ENCODE data around the gene ARHGAP1. TPM values are rescaled to one million over a fixed set of nuclear protein-coding genes. Genes with fewer than 3 reads are reported as not detected.

ARHGAP1 gene
- total and polyA plus RNA-seq, 7 donors, result 12.5 to 36.1 (median 27.7) TPM

- Histone ChIP-seq H3K27me3 (ENCODE audit: insufficient read depth in 3 of 3, low read length in 2 of 3) (no peaks in the 10 kb centered on the region), H3K4me1 (no peaks in the 10 kb centered on the region), H3K9me3 (no peaks in the 10 kb centered on the region), H3K36me3 (ENCODE audit: insufficient read depth in 1 of 2, low read depth in 1 of 2) (peaks cover 3 to 100% of the 10 kb centered on the region in 2 donors), H3K27ac (no peak overlapping the region), H3K4me3 (no peak overlapping the region)
- no peak for DNase-seq
- WGBS, 3 donors, result 82 to 88% (median 85%) methylated on average over 4 of the region's 4 CpGs
- no peak for TF ChIP-seq CTCF (IDR thresholded peaks at IDR 0.05)
- intact Hi-C loops (cut with DNase I), result no loop called here
- no peak for ATAC-seq
These were observed 44.8 kb downstream of the ARHGAP1 start for GRCh38 chr11:46655631-46656030.

DNA sequence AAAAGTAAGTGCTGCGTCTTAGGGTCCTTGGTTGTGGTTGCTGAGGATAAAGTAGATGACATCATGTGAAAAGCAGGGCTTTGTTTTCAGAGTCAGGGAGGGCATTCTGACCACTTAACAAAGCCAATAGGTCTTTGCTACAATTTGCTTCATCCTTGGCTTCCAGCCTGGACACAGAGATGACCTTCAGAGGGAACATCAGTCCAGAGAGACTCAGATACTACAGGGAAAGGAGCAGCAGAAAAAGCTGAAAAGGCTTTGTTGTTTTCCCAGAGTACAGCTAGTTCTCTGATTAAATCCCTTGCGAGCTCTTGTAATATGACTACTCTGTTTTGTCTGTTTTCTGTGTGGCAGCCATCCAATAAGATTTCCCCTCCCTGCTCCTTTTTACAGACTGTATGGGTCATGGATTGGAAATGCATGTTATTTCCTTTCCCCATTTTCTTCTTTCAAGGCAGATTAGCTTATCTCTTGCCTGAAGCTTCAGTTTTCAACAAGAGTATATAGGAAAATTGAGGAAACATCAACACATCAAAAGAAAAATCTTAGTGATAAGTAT lies 51.2 kb downstream of the ARHGAP1 start:
- DNase-seq (peak in 1 of 2 donors; percentile 36), ATAC-seq (peak; percentile 47 to 86 (median 84))
- 36 to 57% (median 39%) methylated on average over 2 of the region's 2 CpGs for WGBS, 3 donors
- Histone ChIP-seq H3K9me3 (no peaks in the 10 kb centered on the region), H3K4me1 (peaks cover 14% of the 10 kb centered on the region), H3K27ac (peak overlapping the region; percentile 63), H3K36me3 (ENCODE audit: insufficient read depth in 1 of 2, low read depth in 1 of 2) (peaks cover 0 to 96% of the 10 kb centered on the region in 2 donors), H3K27me3 (ENCODE audit: insufficient read depth in 3 of 3, low read length in 2 of 3) (no peaks in the 10 kb centered on the region), H3K4me3 (no peak overlapping the region)
- TF ChIP-seq CTCF (IDR thresholded peaks at IDR 0.05), result no peak
- intact Hi-C loops (cut with DNase I), result no loop called here

GRCh38 chr11:46643986-46644385 lies 56.4 kb downstream of the ARHGAP1 start:
- Histone ChIP-seq H3K9me3 (no peaks in the 10 kb centered on the region), H3K4me3 (no peak overlapping the region), H3K36me3 (ENCODE audit: insufficient read depth in 1 of 2, low read depth in 1 of 2) (peaks cover 0 to 60% of the 10 kb centered on the region in 2 donors), H3K27ac (no peak overlapping the region), H3K4me1 (peaks cover 5% of the 10 kb centered on the region), H3K27me3 (ENCODE audit: insufficient read depth in 3 of 3, low read length in 2 of 3) (no peaks in the 10 kb centered on the region)
- no peak for ATAC-seq
- DNase-seq, result no peak
- no peak for TF ChIP-seq CTCF (IDR thresholded peaks at IDR 0.05)
- intact Hi-C loops (cut with DNase I), result no loop called here

- Histone ChIP-seq H3K9me3 (no peaks in the 10 kb centered on the region), H3K36me3 (ENCODE audit: insufficient read depth in 1 of 2, low read depth in 1 of 2) (peaks cover 0 to 57% of the 10 kb centered on the region in 2 donors), H3K27me3 (ENCODE audit: insufficient read depth in 3 of 3, low read length in 2 of 3) (no peaks in the 10 kb centered on the region), H3K4me1 (peaks cover under 1% of the 10 kb centered on the region), H3K27ac (no peak overlapping the region), H3K4me3 (no peak overlapping the region)
- ATAC-seq, result no peak
- intact Hi-C loops (cut with DNase I), result no loop called here
- WGBS, 3 donors, result 70 to 83% (median 81%) methylated on average over 3 of the region's 3 CpGs
- no peak for DNase-seq
- no peak for TF ChIP-seq CTCF (IDR thresholded peaks at IDR 0.05)
These were observed 56.9 kb downstream of the ARHGAP1 start for GRCh38 chr11:46643531-46643930.
